Dendritic cell treated with granulocyte-macrophage colony-stimulating factor and Interleukin-4, amounts not matched to agents 40 ng/mL and 50 ng/mL, for 4 days (primary cell): ENCODE measurements around the gene CRACR2B.

ENCODE experiments used
- H3K27ac Mint-ChIP-seq: one replicate; pipeline ENCODE4 v1.8.0; 2022; ENCODE audit warnings: mild to moderate bottlenecking, mixed read lengths
- H3K27me3 Mint-ChIP-seq: one replicate; pipeline ENCODE4 v1.8.0; 2022; ENCODE audit warnings: mild to moderate bottlenecking, mixed read lengths
- H3K36me3 Mint-ChIP-seq: one replicate; pipeline ENCODE4 v1.8.0; 2022; ENCODE audit warnings: low read depth, mixed read lengths
- H3K4me1 Mint-ChIP-seq: one replicate; pipeline ENCODE4 v1.8.0; 2022; ENCODE audit warnings: low read depth, mixed read lengths
- H3K4me3 Mint-ChIP-seq: one replicate; pipeline ENCODE4 v1.8.0; 2022; ENCODE audit warnings: mild to moderate bottlenecking, moderate library complexity, mixed read lengths
- H3K9me3 Mint-ChIP-seq: one replicate; pipeline ENCODE4 v1.8.0; 2022; ENCODE audit warnings: mixed read lengths
- intact Hi-C: fragments of 100-400 bp; cut with micrococcal nuclease; formaldehyde crosslinking; loops from one replicate; pipeline ENCODE4 v1.15.0; 2022

The CRACR2B gene

GRCh38 chr11:791658-792534, 35.8 kb upstream of the CRACR2B start:
- Mint-ChIP-seq H3K4me3 (no peak overlapping the region), H3K9me3 (no peaks in the 10 kb centered on the region), H3K4me1 (peaks cover 23% of the 10 kb centered on the region), H3K27ac (no peak overlapping the region), H3K36me3 (peaks cover 45% of the 10 kb centered on the region), H3K27me3 (peaks cover 34% of the 10 kb centered on the region)
- intact Hi-C loops: no loop called here

GRCh38 chr11:792535-792821, 35.2 kb upstream of the CRACR2B start:
- Mint-ChIP-seq H3K4me1 (peaks cover 29% of the 10 kb centered on the region), H3K9me3 (no peaks in the 10 kb centered on the region), H3K4me3 (no peak overlapping the region), H3K36me3 (peaks cover 45% of the 10 kb centered on the region), H3K27me3 (peaks cover 30% of the 10 kb centered on the region), H3K27ac (no peak overlapping the region)
- intact Hi-C loops: no loop called here

GRCh38 chr11:792873-793272, 34.8 kb upstream of the CRACR2B start:
- Mint-ChIP-seq H3K27ac (no peak overlapping the region), H3K9me3 (no peaks in the 10 kb centered on the region), H3K4me3 (no peak overlapping the region), H3K36me3 (peaks cover 45% of the 10 kb centered on the region), H3K27me3 (peaks cover 28% of the 10 kb centered on the region), H3K4me1 (peaks cover 33% of the 10 kb centered on the region)
- intact Hi-C loops: no loop called here

GRCh38 chr11:793556-793955, 34.2 kb upstream of the CRACR2B start:
- H3K4me3 Mint-ChIP-seq: no peak overlapping the region
- peaks cover 33% of the 10 kb centered on the region for H3K4me1 Mint-ChIP-seq
- no peak overlapping the region for H3K27ac Mint-ChIP-seq
- intact Hi-C loops: no loop called here
- H3K36me3 Mint-ChIP-seq: peaks cover 45% of the 10 kb centered on the region
- H3K27me3 Mint-ChIP-seq: peaks cover 21% of the 10 kb centered on the region
- no peaks in the 10 kb centered on the region for H3K9me3 Mint-ChIP-seq

- no peak overlapping the region for H3K27ac Mint-ChIP-seq
- H3K9me3 Mint-ChIP-seq: no peaks in the 10 kb centered on the region
- peaks cover 14% of the 10 kb centered on the region for H3K27me3 Mint-ChIP-seq
- peaks cover 33% of the 10 kb centered on the region for H3K4me1 Mint-ChIP-seq
- H3K4me3 Mint-ChIP-seq: no peak overlapping the region
- intact Hi-C loops: no loop called here
- peaks cover 49% of the 10 kb centered on the region for H3K36me3 Mint-ChIP-seq
Measured at GRCh38 chr11:794013-794765, 33.5 kb upstream of the CRACR2B start.

GRCh38 chr11:794766-795633, 32.7 kb upstream of the CRACR2B start:
- peak overlapping the region; percentile 79 for H3K27ac Mint-ChIP-seq
- intact Hi-C loops: no loop called here
- peaks cover 33% of the 10 kb centered on the region for H3K4me1 Mint-ChIP-seq
- H3K27me3 Mint-ChIP-seq: peaks cover 7% of the 10 kb centered on the region
- H3K4me3 Mint-ChIP-seq: no peak overlapping the region
- H3K36me3 Mint-ChIP-seq: peaks cover 57% of the 10 kb centered on the region
- no peaks in the 10 kb centered on the region for H3K9me3 Mint-ChIP-seq

- Mint-ChIP-seq H3K27ac (peak overlapping the region; percentile 79), H3K4me3 (peak overlapping the region; percentile 84), H3K4me1 (peaks cover 33% of the 10 kb centered on the region), H3K27me3 (no peaks in the 10 kb centered on the region), H3K9me3 (no peaks in the 10 kb centered on the region), H3K36me3 (peaks cover 61% of the 10 kb centered on the region)
- intact Hi-C loops: no loop called here
Measured at GRCh38 chr11:795634-796564, 31.8 kb upstream of the CRACR2B start.

- H3K36me3 Mint-ChIP-seq: peaks cover 61% of the 10 kb centered on the region
- no peaks in the 10 kb centered on the region for H3K27me3 Mint-ChIP-seq
- peak overlapping the region; percentile 84 for H3K4me3 Mint-ChIP-seq
- intact Hi-C loops: no loop called here
- peak overlapping the region; percentile 79 for H3K27ac Mint-ChIP-seq
- H3K4me1 Mint-ChIP-seq: peaks cover 33% of the 10 kb centered on the region
- H3K9me3 Mint-ChIP-seq: no peaks in the 10 kb centered on the region
Measured at GRCh38 chr11:796565-797295, 31.0 kb upstream of the CRACR2B start.

- H3K27me3 Mint-ChIP-seq: no peaks in the 10 kb centered on the region
- H3K4me3 Mint-ChIP-seq: peak overlapping the region; percentile 84
- H3K27ac Mint-ChIP-seq: peak overlapping the region; percentile 79
- no peaks in the 10 kb centered on the region for H3K9me3 Mint-ChIP-seq
- H3K4me1 Mint-ChIP-seq: peaks cover 33% of the 10 kb centered on the region
- intact Hi-C loops: no loop called here
- peaks cover 61% of the 10 kb centered on the region for H3K36me3 Mint-ChIP-seq
Measured at GRCh38 chr11:797296-798092, 30.2 kb upstream of the CRACR2B start.

- Mint-ChIP-seq H3K27ac (peak within 1 kb of the TSS; percentile 79), H3K4me3 (peak within 1 kb of the TSS; percentile 84), H3K36me3 (peaks cover 61% of the 10 kb centered on the region), H3K27me3 (no peaks in the 10 kb centered on the region), H3K9me3 (no peaks in the 10 kb centered on the region), H3K4me1 (peaks cover 33% of the 10 kb centered on the region)
- intact Hi-C loops: no loop called here
Measured at GRCh38 chr11:798093-798713, 29.5 kb upstream of the CRACR2B start, which contains the start of gene SLC25A22. Gene SLC25A22 (minus strand): TSS chr11:798281. CDS start chr11:795006, 3,275 bp downstream.

- H3K36me3 Mint-ChIP-seq: peaks cover 52% of the 10 kb centered on the region
- H3K27ac Mint-ChIP-seq: no peak overlapping the region
- intact Hi-C loops: no loop called here
- no peaks in the 10 kb centered on the region for H3K9me3 Mint-ChIP-seq
- peaks cover 2% of the 10 kb centered on the region for H3K27me3 Mint-ChIP-seq
- no peak overlapping the region for H3K4me3 Mint-ChIP-seq
- peaks cover 41% of the 10 kb centered on the region for H3K4me1 Mint-ChIP-seq
Measured at GRCh38 chr11:799641-800316, 27.9 kb upstream of the CRACR2B start.
